CD4-positive, alpha-beta memory T cell (primary cell): ENCODE results near the gene TTC28. TPM values are rescaled to one million over a fixed set of nuclear protein-coding genes. Genes with fewer than 3 reads are reported as not detected.

Source experiments
- CTCF ChIA-PET: fragments of 350-600 bp; sonication (Branson Sonifier 250); formaldehyde crosslinking; loops from one replicate; lab custom pipeline; 2021; ENCODE audit warnings: inconsistent platforms; ENCODE audit not compliant: partially characterized antibody; lab: Charles Lee
- POLR2A ChIA-PET: fragments of 350-600 bp; sonication (Branson Sonifier 250); formaldehyde crosslinking; loops from one replicate; lab custom pipeline; 2021; ENCODE audit not compliant: partially characterized antibody; lab: Charles Lee
- DNase-seq, 5 donors: peaks; one replicate each; pipeline versions ENCODE4 v3.0.0 to v3.0.0-alpha.2; 2020 to 2022; ENCODE audit warnings: mixed read lengths in 1 of 5
- H3K27ac ChIP-seq: one replicate; pipeline ENCODE4 v1.7.0; 2013; ENCODE audit warnings: low read depth, low read length
- H3K27me3 ChIP-seq: 2 replicates; pipeline ENCODE4 v1.7.0; 2013; ENCODE audit warnings: mild to moderate bottlenecking, low read length, moderate library complexity; ENCODE audit not compliant: insufficient read depth
- H3K36me3 ChIP-seq: 2 replicates; pipeline ENCODE4 v1.7.0; 2013; ENCODE audit warnings: mild to moderate bottlenecking, low read length, moderate library complexity; ENCODE audit not compliant: insufficient read depth
- H3K4me1 ChIP-seq: 2 replicates; pipeline ENCODE4 v1.7.0; 2013; ENCODE audit warnings: mild to moderate bottlenecking, low read length, moderate library complexity; ENCODE audit not compliant: insufficient read depth
- H3K4me3 ChIP-seq, 2 donors: one replicate each; pipeline ENCODE4 v1.7.0; 2013; ENCODE audit warnings: low read length in 2 of 2, mild to moderate bottlenecking in 1 of 2
- H3K9me3 ChIP-seq, 2 donors: one replicate each; pipeline ENCODE4 v1.7.0; 2013; ENCODE audit warnings: low read length in 2 of 2, control low read depth in 1 of 2; ENCODE audit not compliant: control insufficient read depth in 1 of 2
- H3K27ac Mint-ChIP-seq, 7 donors: one replicate each; pipeline ENCODE4 v1.8.0; 2020 to 2021; ENCODE audit warnings: mixed read lengths in 7 of 7, mild to moderate bottlenecking in 6 of 7, inconsistent platforms in 3 of 7, moderate library complexity in 3 of 7
- H3K27me3 Mint-ChIP-seq, 2 donors: one replicate each; pipeline ENCODE4 v1.8.0; 2020 to 2021; ENCODE audit warnings: mixed read lengths in 2 of 2
- H3K36me3 Mint-ChIP-seq, 2 donors: one replicate each; pipeline ENCODE4 v1.8.0; 2020 to 2021; ENCODE audit warnings: mixed read lengths in 2 of 2, inconsistent platforms in 1 of 2, mild to moderate bottlenecking in 1 of 2
- H3K4me1 Mint-ChIP-seq, 4 donors: one replicate each; pipeline ENCODE4 v1.8.0; 2020 to 2021; ENCODE audit warnings: mixed read lengths in 4 of 4, mild to moderate bottlenecking in 1 of 4
- H3K4me3 Mint-ChIP-seq, 8 donors: one replicate each; pipeline ENCODE4 v1.8.0; 2020 to 2021; ENCODE audit warnings: mixed read lengths in 8 of 8, mild to moderate bottlenecking in 7 of 8, moderate library complexity in 6 of 8, inconsistent platforms in 3 of 8
- H3K9me3 Mint-ChIP-seq, 8 donors: one replicate each; pipeline ENCODE4 v1.8.0; 2020 to 2021; ENCODE audit warnings: mixed read lengths in 8 of 8, mild to moderate bottlenecking in 5 of 8, inconsistent platforms in 3 of 8, moderate library complexity in 1 of 8
- intact Hi-C: fragments of 100-400 bp; cut with micrococcal nuclease; formaldehyde crosslinking; loops from one replicate; pipeline ENCODE4 v1.15.1; 2023
- polyA plus RNA-seq, 2 donors: library from polyadenylated mRNA; unstranded; fragments of 300-500 nt; fragmentation: Illumina TruSeq; gene quantifications; one replicate each; pipeline ENCODE4 v1.2.3, GENCODE V29; 2021
- total RNA-seq, 2 experiments: library from RNA; stranded (reverse); gene quantifications; one replicate each; pipeline ENCODE4 v1.2.3, GENCODE V29; 2021

The TTC28 gene
- total and polyA plus RNA-seq, 4 experiments from 2014 or later = 0.50 to 1.7 (median 1.6) TPM; not detected in 1

- Histone ChIP-seq H3K9me3 (no peaks in the 10 kb centered on the region), H3K36me3 (no peaks in the 10 kb centered on the region), H3K27ac (no peak overlapping the region), H3K4me1 (no peaks in the 10 kb centered on the region), H3K27me3 (no peaks in the 10 kb centered on the region), H3K4me3 (no peak overlapping the region)
- ChIA-PET CTCF (no interaction called here), POLR2A (no interaction called here)
- Mint-ChIP-seq H3K9me3 (no peaks in the 10 kb centered on the region), H3K4me1 (no peaks in the 10 kb centered on the region), H3K36me3 (no peaks in the 10 kb centered on the region), H3K27me3 (peaks cover 2 to 4% of the 10 kb centered on the region in 2 donors), H3K4me3 (no peak overlapping the region), H3K27ac (no peak overlapping the region)
- no peak for DNase-seq
- intact Hi-C loops = no loop called here
Observed at GRCh38 chr22:28143241-28143865, 536.3 kb downstream of the TTC28 start.

GRCh38 chr22:28142361-28142961 is 537.2 kb downstream of the TTC28 start:
- POLR2A ChIA-PET = no interaction called here

GRCh38 chr22:28141614-28142013 is 538.0 kb downstream of the TTC28 start:
- Histone ChIP-seq H3K4me3 (no peak overlapping the region), H3K27ac (no peak overlapping the region), H3K27me3 (no peaks in the 10 kb centered on the region), H3K4me1 (no peaks in the 10 kb centered on the region), H3K9me3 (no peaks in the 10 kb centered on the region), H3K36me3 (no peaks in the 10 kb centered on the region)
- H3K36me3 Mint-ChIP-seq = no peaks in the 10 kb centered on the region
- no peak overlapping the region for H3K4me3 Mint-ChIP-seq
- CTCF ChIA-PET = no interaction called here
- H3K4me1 Mint-ChIP-seq = no peaks in the 10 kb centered on the region
- no peak for DNase-seq
- intact Hi-C loops = no loop called here
- POLR2A ChIA-PET = no interaction called here
- H3K9me3 Mint-ChIP-seq = peaks cover 0 to 3% (median 0%) of the 10 kb centered on the region in 8 donors
- H3K27me3 Mint-ChIP-seq = peaks cover under 1 to 5% of the 10 kb centered on the region in 2 donors
- no peak overlapping the region for H3K27ac Mint-ChIP-seq

More at GRCh38 chr22:28142361-28142961, 537.2 kb downstream of the TTC28 start:
- Histone ChIP-seq H3K4me3 (no peak overlapping the region), H3K27ac (no peak overlapping the region), H3K4me1 (no peaks in the 10 kb centered on the region), H3K27me3 (no peaks in the 10 kb centered on the region), H3K36me3 (no peaks in the 10 kb centered on the region), H3K9me3 (no peaks in the 10 kb centered on the region)
- peaks cover 2 to 4% of the 10 kb centered on the region in 2 donors for H3K27me3 Mint-ChIP-seq
- DNase-seq = no peak
- H3K4me1 Mint-ChIP-seq = no peaks in the 10 kb centered on the region
- no peaks in the 10 kb centered on the region for H3K9me3 Mint-ChIP-seq
- intact Hi-C loops = no loop called here
- CTCF ChIA-PET = no interaction called here
- H3K36me3 Mint-ChIP-seq = no peaks in the 10 kb centered on the region
- no peak overlapping the region for H3K4me3 Mint-ChIP-seq
- H3K27ac Mint-ChIP-seq = no peak overlapping the region

GRCh38 chr22:28139961-28140360 is 539.7 kb downstream of the TTC28 start:
- intact Hi-C loops = no loop called here
- no peak overlapping the region for H3K4me3 Mint-ChIP-seq

GRCh38 chr22:28139516-28139915 is 540.1 kb downstream of the TTC28 start:
- Mint-ChIP-seq H3K9me3 (peaks cover 0 to 3% (median 0%) of the 10 kb centered on the region in 8 donors), H3K36me3 (no peaks in the 10 kb centered on the region), H3K4me3 (no peak overlapping the region), H3K27ac (no peak overlapping the region), H3K27me3 (peaks cover 4 to 7% of the 10 kb centered on the region in 2 donors), H3K4me1 (no peaks in the 10 kb centered on the region)
- intact Hi-C loops = no loop called here
- no peak for DNase-seq
- no peaks in the 10 kb centered on the region for H3K27me3 ChIP-seq
- no peaks in the 10 kb centered on the region for H3K4me1 ChIP-seq
- no peaks in the 10 kb centered on the region for H3K9me3 ChIP-seq
- H3K4me3 ChIP-seq = no peak overlapping the region
- H3K36me3 ChIP-seq = no peaks in the 10 kb centered on the region
- ChIA-PET CTCF (no interaction called here), POLR2A (no interaction called here)
- no peak overlapping the region for H3K27ac ChIP-seq

More at GRCh38 chr22:28139961-28140360, 539.7 kb downstream of the TTC28 start:
- no peak overlapping the region for H3K4me3 ChIP-seq
- DNase-seq = no peak
- Mint-ChIP-seq H3K4me1 (no peaks in the 10 kb centered on the region), H3K9me3 (peaks cover 0 to 3% (median 0%) of the 10 kb centered on the region in 8 donors), H3K27ac (no peak overlapping the region), H3K36me3 (no peaks in the 10 kb centered on the region), H3K27me3 (peaks cover under 1 to 7% of the 10 kb centered on the region in 2 donors)
- POLR2A ChIA-PET = no interaction called here
- no peaks in the 10 kb centered on the region for H3K27me3 ChIP-seq
- H3K4me1 ChIP-seq = no peaks in the 10 kb centered on the region
- no peaks in the 10 kb centered on the region for H3K9me3 ChIP-seq
- no peaks in the 10 kb centered on the region for H3K36me3 ChIP-seq
- CTCF ChIA-PET = no interaction called here
- no peak overlapping the region for H3K27ac ChIP-seq

GRCh38 chr22:28137036-28137435 is 542.6 kb downstream of the TTC28 start:
- POLR2A ChIA-PET = no interaction called here
- no peak overlapping the region for H3K4me3 Mint-ChIP-seq
- CTCF ChIA-PET = no interaction called here

GRCh38 chr22:28132466-28132865 is 547.2 kb downstream of the TTC28 start:
- Mint-ChIP-seq H3K4me1 (no peaks in the 10 kb centered on the region), H3K4me3 (no peak overlapping the region), H3K9me3 (peaks cover 0 to 3% (median 0%) of the 10 kb centered on the region in 8 donors), H3K36me3 (no peaks in the 10 kb centered on the region), H3K27me3 (peaks cover 8 to 18% of the 10 kb centered on the region in 2 donors), H3K27ac (no peak overlapping the region)
- Histone ChIP-seq H3K27ac (no peak overlapping the region), H3K27me3 (no peaks in the 10 kb centered on the region), H3K4me3 (no peak overlapping the region), H3K4me1 (no peaks in the 10 kb centered on the region), H3K9me3 (no peaks in the 10 kb centered on the region), H3K36me3 (no peaks in the 10 kb centered on the region)
- CTCF ChIA-PET = no interaction called here
- DNase-seq = no peak
- intact Hi-C loops = no loop called here
- POLR2A ChIA-PET = no interaction called here

More at GRCh38 chr22:28137036-28137435, 542.6 kb downstream of the TTC28 start:
- no peaks in the 10 kb centered on the region for H3K27me3 ChIP-seq
- no peaks in the 10 kb centered on the region for H3K4me1 ChIP-seq
- intact Hi-C loops = no loop called here
- Mint-ChIP-seq H3K27ac (no peak overlapping the region), H3K4me1 (no peaks in the 10 kb centered on the region), H3K27me3 (peaks cover 4 to 10% of the 10 kb centered on the region in 2 donors), H3K9me3 (peaks cover 0 to 3% (median 0%) of the 10 kb centered on the region in 8 donors), H3K36me3 (no peaks in the 10 kb centered on the region)
- no peaks in the 10 kb centered on the region for H3K9me3 ChIP-seq
- H3K36me3 ChIP-seq = no peaks in the 10 kb centered on the region
- no peak for DNase-seq
- no peak overlapping the region for H3K27ac ChIP-seq
- no peak overlapping the region for H3K4me3 ChIP-seq
